ENCODE measurements around the gene TENM4.

TENM4 gene

GRCh38 chr11:78949976-78950690 is 490.7 kb downstream of the TENM4 start:
- no peak for TF ChIP-seq FOXP2 (optimal IDR thresholded peaks at IDR 0.05; ENCODE audit: borderline replicate concordance, extremely low read depth, extremely low read length, insufficient read depth)
- no peak for TF ChIP-seq POLR2AphosphoS5 (IDR thresholded peaks at IDR 0.05; ENCODE audit: low read depth, low read length)
- no peak for TF ChIP-seq SIN3A (IDR thresholded peaks at IDR 0.05; ENCODE audit: borderline replicate concordance, insufficient read depth, low read length)
- TF ChIP-seq TAF1 (IDR thresholded peaks at IDR 0.05; ENCODE audit: borderline replicate concordance, insufficient read depth, low read length) = no peak
- no peak for TF ChIP-seq REST (IDR thresholded peaks at IDR 0.05; ENCODE audit: insufficient read depth in 1 of 2, low read depth in 2 of 2, low read length in 2 of 2)

- TF ChIP-seq SIN3A (IDR thresholded peaks at IDR 0.05; ENCODE audit: borderline replicate concordance, insufficient read depth, low read length) (no peak), FOXP2 (optimal IDR thresholded peaks at IDR 0.05; ENCODE audit: borderline replicate concordance, extremely low read depth, extremely low read length, insufficient read depth) (no peak), REST (IDR thresholded peaks at IDR 0.05; ENCODE audit: insufficient read depth in 1 of 2, low read depth in 2 of 2, low read length in 2 of 2) (no peak), TAF1 (IDR thresholded peaks at IDR 0.05; ENCODE audit: borderline replicate concordance, insufficient read depth, low read length) (no peak), POLR2AphosphoS5 (IDR thresholded peaks at IDR 0.05; ENCODE audit: low read depth, low read length) (no peak)
These were observed 493.6 kb downstream of the TENM4 start for GRCh38 chr11:78946945-78947902.

- TF ChIP-seq REST (IDR thresholded peaks at IDR 0.05; ENCODE audit: insufficient read depth in 1 of 2, low read depth in 2 of 2, low read length in 2 of 2) = no peak
- no peak for TF ChIP-seq TAF1 (IDR thresholded peaks at IDR 0.05; ENCODE audit: borderline replicate concordance, insufficient read depth, low read length)
- TF ChIP-seq POLR2AphosphoS5 (IDR thresholded peaks at IDR 0.05; ENCODE audit: low read depth, low read length) = no peak
- no peak for TF ChIP-seq FOXP2 (optimal IDR thresholded peaks at IDR 0.05; ENCODE audit: borderline replicate concordance, extremely low read depth, extremely low read length, insufficient read depth)
- TF ChIP-seq SIN3A (IDR thresholded peaks at IDR 0.05; ENCODE audit: borderline replicate concordance, insufficient read depth, low read length) = no peak
These were observed 497.0 kb downstream of the TENM4 start for GRCh38 chr11:78943841-78944240.

- TF ChIP-seq POLR2AphosphoS5 (IDR thresholded peaks at IDR 0.05; ENCODE audit: low read depth, low read length) (no peak), TAF1 (IDR thresholded peaks at IDR 0.05; ENCODE audit: borderline replicate concordance, insufficient read depth, low read length) (no peak), SIN3A (IDR thresholded peaks at IDR 0.05; ENCODE audit: borderline replicate concordance, insufficient read depth, low read length) (no peak), FOXP2 (optimal IDR thresholded peaks at IDR 0.05; ENCODE audit: borderline replicate concordance, extremely low read depth, extremely low read length, insufficient read depth) (no peak), REST (IDR thresholded peaks at IDR 0.05; ENCODE audit: insufficient read depth in 1 of 2, low read depth in 2 of 2, low read length in 2 of 2) (no peak)
These were observed 497.7 kb downstream of the TENM4 start for GRCh38 chr11:78943154-78943553.
